GM12878 (cell line): Measurements from ENCODE around the gene SLC6A3. TPM values are rescaled to one million over a fixed set of nuclear protein-coding genes. Genes with fewer than 3 reads are reported as not detected.

ENCODE experiments used
- ATAC-seq: fragments of 200-7000 bp; cut with Tn5 transposase; 3 replicates; pipeline ENCODE4 v1.9.1; 2020; ENCODE audit warnings: mild to moderate bottlenecking, moderate library complexity
- BruUV-seq: library from RNA; stranded (reverse); fragments of 400-500 nt; replicated peaks from 2 replicates; lab custom pipeline; 2021; lab: Mats Ljungman, UMichigan
- CTCF ChIA-PET: fragments of 300-600 bp; sonication (Branson Sonifier 250); formaldehyde crosslinking; extraction: SDS; loops from one replicate; lab custom pipeline; 2021; ENCODE audit warnings: inconsistent platforms; lab: Yijun Ruan, JAX
- POLR2A ChIA-PET: fragments of 350-600 bp; formaldehyde crosslinking; extraction: SDS; loops from one replicate; lab custom pipeline; 2021; ENCODE audit warnings: inconsistent platforms; lab: Charles Lee
- RAD21 ChIA-PET: fragments of 300-600 bp; sonication (Branson Sonifier 250); formaldehyde crosslinking; loops from one replicate; lab custom pipeline; 2023; ENCODE audit warnings: antibody characterized with exemption; ENCODE audit not compliant: unreplicated experiment; lab: Charles Lee
- SMC1A ChIA-PET: fragments of 300-600 bp; sonication (Branson Sonifier 250); formaldehyde crosslinking; loops from one replicate; lab custom pipeline; 2023; ENCODE audit not compliant: unreplicated experiment, uncharacterized antibody; lab: Charles Lee
- DNase-seq: peaks from one replicate; pipeline ENCODE4 v3.0.0-alpha.2; 2011; ENCODE audit warnings: low read depth, low spot score
- FAIRE-seq: peaks from 3 replicates; lab custom pipeline; 2011; peaks lifted over from hg19 to GRCh38; lab: Jason Lieb, UNC
- H2AFZ ChIP-seq: 2 replicates; pipeline ENCODE4 v1.6.0; 2011; ENCODE audit warnings: low read depth, low read length, control low read depth; ENCODE audit not compliant: control insufficient read depth
- H3K27ac ChIP-seq: 2 replicates; pipeline ENCODE4 v1.5.1; 2011; ENCODE audit warnings: control low read depth; ENCODE audit not compliant: control insufficient read depth, insufficient read depth
- H3K27me3 ChIP-seq, 2 experiments: replicated peaks in 1 of 2; 2 replicates each; pipeline versions ENCODE4 v1.6.0 to v1.6.1; 2011; ENCODE audit warnings: low read length in 1 of 2; ENCODE audit not compliant: control insufficient read depth in 2 of 2, insufficient read depth in 2 of 2
- H3K36me3 ChIP-seq, 2 experiments: 2 replicates each; pipeline ENCODE4 v1.5.1; 2011; ENCODE audit warnings: low read length in 1 of 2; ENCODE audit not compliant: control insufficient read depth in 2 of 2, insufficient read depth in 2 of 2
- H3K4me1 ChIP-seq: 2 replicates; pipeline ENCODE4 v1.6.1; 2011; ENCODE audit warnings: mild to moderate bottlenecking, low read length, moderate library complexity, mixed read lengths; ENCODE audit not compliant: control insufficient read depth, insufficient read depth
- H3K4me2 ChIP-seq: 2 replicates; pipeline ENCODE4 v1.6.0; 2011; ENCODE audit warnings: control low read depth; ENCODE audit not compliant: control insufficient read depth, insufficient read depth
- H3K4me3 ChIP-seq: fragments of 200-600 bp; sonication (generic); 2 replicates; pipeline ENCODE4 v1.5.1; 2016
- H3K79me2 ChIP-seq: 2 replicates; pipeline ENCODE4 v1.6.0; 2011; ENCODE audit warnings: low read length; ENCODE audit not compliant: control insufficient read depth, insufficient read depth
- H3K9ac ChIP-seq: 2 replicates; pipeline ENCODE4 v1.8.0; 2011; ENCODE audit warnings: low read length, control low read depth, mixed read lengths; ENCODE audit not compliant: control insufficient read depth, insufficient read depth
- H3K9me3 ChIP-seq: replicated peaks from 3 replicates; pipeline ENCODE4 v1.5.1; 2011; ENCODE audit warnings: mild to moderate bottlenecking, low read length; ENCODE audit not compliant: control insufficient read depth, insufficient read depth
- H4K20me1 ChIP-seq: 2 replicates; pipeline ENCODE4 v1.6.0; 2011; ENCODE audit not compliant: control insufficient read depth, insufficient read depth
- CHD1 ChIP-seq: IDR thresholded peaks from 2 replicates; pipeline ENCODE4 v1.6.1; 2012; ENCODE audit warnings: low read depth, low read length, improper control_type of control experiment
- CREB1 ChIP-seq: IDR thresholded peaks from 2 replicates; pipeline ENCODE4 v1.6.1; 2012; ENCODE audit warnings: low read depth, mild to moderate bottlenecking, inconsistent platforms
- DPF2 ChIP-seq: fragments of 450-650 bp; IDR thresholded peaks from 2 replicates; pipeline ENCODE4 v1.6.1; 2017; ENCODE audit warnings: mild to moderate bottlenecking
- FOS ChIP-seq: IDR thresholded peaks from 3 replicates; pipeline ENCODE4 v1.6.1; 2011; ENCODE audit warnings: borderline replicate concordance; ENCODE audit not compliant: insufficient read length; ENCODE audit errors: extremely low read depth
- GATAD2B ChIP-seq: fragments of 450-650 bp; conservative IDR thresholded peaks from 2 replicates; pipeline ENCODE4 v1.6.1; 2017; ENCODE audit warnings: low read depth, mild to moderate bottlenecking, moderate library complexity
- IRF4 ChIP-seq: IDR thresholded peaks from 2 replicates; pipeline ENCODE4 v1.6.1; 2011; ENCODE audit warnings: low read depth, low read length
- JUND ChIP-seq: IDR thresholded peaks from 2 replicates; pipeline ENCODE4 v1.6.1; 2012; ENCODE audit warnings: low read depth, mild to moderate bottlenecking, low read length, improper control_type of control experiment, moderate library complexity
- MEF2A ChIP-seq: IDR thresholded peaks from 2 replicates; pipeline ENCODE4 v1.6.1; 2011; ENCODE audit warnings: low read depth, mild to moderate bottlenecking, low read length, moderate library complexity; ENCODE audit not compliant: insufficient read depth
- MTA2 ChIP-seq: fragments of 450-650 bp; IDR thresholded peaks from 2 replicates; pipeline ENCODE4 v1.6.1; 2016; ENCODE audit warnings: low read depth, mild to moderate bottlenecking, moderate library complexity
- NR2F1 ChIP-seq: fragments of 450-650 bp; conservative IDR thresholded peaks from 2 replicates; pipeline ENCODE4 v1.6.1; 2017; ENCODE audit warnings: mild to moderate bottlenecking
- PML ChIP-seq: IDR thresholded peaks from 2 replicates; pipeline ENCODE4 v1.6.1; 2012; ENCODE audit warnings: low read length, inconsistent platforms
- RB1 ChIP-seq: fragments of 450-650 bp; formaldehyde crosslinking; IDR thresholded peaks from 2 replicates; pipeline ENCODE4 v1.6.1; 2017; ENCODE audit warnings: mild to moderate bottlenecking, borderline replicate concordance
- SMAD1 ChIP-seq: fragments of 450-650 bp; IDR thresholded peaks from 2 replicates; pipeline ENCODE4 v1.6.1; 2018; ENCODE audit warnings: mild to moderate bottlenecking, low read depth; ENCODE audit not compliant: partially characterized antibody
- SMC3 ChIP-seq: IDR thresholded peaks from 2 replicates; pipeline ENCODE4 v1.6.1; 2011; ENCODE audit warnings: low read length, improper control_type of control experiment, borderline replicate concordance
- TCF3 ChIP-seq: IDR thresholded peaks from 2 replicates; pipeline ENCODE4 v1.6.1; 2012; ENCODE audit warnings: low read depth, mild to moderate bottlenecking, low read length, borderline replicate concordance; ENCODE audit not compliant: insufficient read depth
- USF1 ChIP-seq: IDR thresholded peaks from 2 replicates; pipeline ENCODE4 v1.6.1; 2011; ENCODE audit warnings: borderline replicate concordance, low read depth, mild to moderate bottlenecking, moderate library complexity, mixed read lengths, low read length; ENCODE audit not compliant: insufficient read depth; ENCODE audit errors: extremely low read length
- YY1 ChIP-seq: IDR thresholded peaks from 2 replicates; pipeline ENCODE4 v1.6.1; 2011; ENCODE audit warnings: low read depth, mild to moderate bottlenecking, low read length
- ZNF24 ChIP-seq: fragments of 450-650 bp; IDR thresholded peaks from 2 replicates; pipeline ENCODE4 v1.6.1; 2017; ENCODE audit warnings: antibody characterized with exemption, mild to moderate bottlenecking
- ZNF687 ChIP-seq: fragments of 450-650 bp; IDR thresholded peaks from 2 replicates; pipeline ENCODE4 v1.6.1; 2017; ENCODE audit warnings: mild to moderate bottlenecking, moderate library complexity
- WGBS: methylation state at CpG from one replicate; pipeline ENCODE4 v1.1.6; 2016; ENCODE audit warnings: low lambda C conversion rate; ENCODE audit not compliant: insufficient replicate concordance, insufficient coverage; ENCODE audit errors: missing lambda C conversion rate; 5-methylcytosine and 5-hydroxymethylcytosine counted together
- in situ Hi-C: fragments of 300-500 bp; cut with MboI; formaldehyde crosslinking; loops from 9 replicates; pipeline ENCODE4 v1.14.3; 2018; ENCODE audit warnings: mixed read lengths
- intact Hi-C: fragments of 100-400 bp; cut with micrococcal nuclease; formaldehyde crosslinking; loops from one replicate; pipeline ENCODE4 v1.14.2; 2022; ENCODE audit not compliant: unreplicated experiment
- polyA plus RNA-seq, 11 experiments: library from polyadenylated mRNA; depleted of rRNA in 4 of 11; unstranded in 6 of 11; stranded (reverse) in 5 of 11; fragments of >200 nt; fragmentation: Nextera tagmentation in 4 of 11; fragmentation: Illumina TruSeq in 1 of 11; extraction: Ambion mirVana in 4 of 11; extraction: Trizol in 1 of 11; gene quantifications; 1 replicate in 1 of 11; 2 replicates in 10 of 11; pipeline versions ENCODE4 v1.2.1 to v1.2.3, GENCODE V29; 2011 to 2016; ENCODE audit warnings: inconsistent platforms in 2 of 11, missing spikeins in 2 of 11, low read depth in 1 of 11
- total RNA-seq, 4 experiments: library from RNA; depleted of rRNA in 3 of 4; stranded (reverse); fragments of >200 nt in 3 of 4; fragmentation: Illumina TruSeq in 1 of 4; extraction: Trizol in 1 of 4; gene quantifications; 2 replicates each; pipeline versions ENCODE4 v1.2.1 to v1.2.3, GENCODE V29; 2013 to 2021

Gene SLC6A3
- total and polyA plus RNA-seq, 10 of the 15 experiments (the other 5 are each of a cell fraction or from before 2014, with no cell fraction given), result 0.01 TPM; not detected in 9

- FAIRE-seq (no peak), DNase-seq (peak; percentile 50), ATAC-seq (peak; percentile 79)
- Histone ChIP-seq H4K20me1 (peaks cover 2% of the 10 kb centered on the region; the same call in 1 of the 2 replicates), H3K4me1 (peaks cover 28% of the 10 kb centered on the region), H3K79me2 (peaks cover 19% of the 10 kb centered on the region), H3K36me3 (peaks cover 11% of the 10 kb centered on the region in 2 experiments; a peak in 3 of 4 replicates), H3K9ac (peak within 1 kb of the TSS; percentile 87), H3K27me3 (no peaks in the 10 kb centered on the region), H2AFZ (peak within 1 kb of the TSS; percentile 72), H3K27ac (peak within 1 kb of the TSS; percentile 68), H3K9me3 (no peaks in the 10 kb centered on the region), H3K4me2 (peak within 1 kb of the TSS; percentile 97), H3K4me3 (peak within 1 kb of the TSS; percentile 98)
- in situ Hi-C loops, result no loop called here
- CTCF ChIA-PET, result interaction anchor here (0.7 to 1.5 kb wide), 2 partner anchors 136 to 158 kb away, joined by 3 to 4 read pairs; no protein-coding TSS in a partner anchor
- WGBS, result 3% methylated on average over 77 of the region's 87 CpGs
- BruUV-seq, result TSS peak; percentile 91
- SMC1A ChIA-PET, result interaction anchor here (1.1 to 1.4 kb wide), 2 partner anchors 21 to 35 kb away, joined by 3 read pairs; no protein-coding TSS in a partner anchor
- intact Hi-C loops, result loop anchor here (5.0 to 10.0 kb wide), 3 partner anchors 150 to 297 kb away; no protein-coding TSS in a partner anchor
- RAD21 ChIA-PET, result interaction anchor here (1.2 to 1.4 kb wide), 3 partner anchors 50 to 421 kb away, joined by 4 to 6 read pairs (median 4); partner anchors contain the start of gene TERT
- POLR2A ChIA-PET, result interaction anchor here (0.8 to 2.5 kb wide), 2 partner anchors 16 to 30 kb away, joined by 5 to 11 read pairs; no protein-coding TSS in a partner anchor
- 0 out of 2 replicates have a peak, but pooled peaks have one; percentile 13 for TF ChIP-seq MEF2A
- TF ChIP-seq SMC3, result no peak
- TF ChIP-seq RB1, result peak; percentile 73
- no peak for TF ChIP-seq MTA2
- no peak for TF ChIP-seq USF1
- TF ChIP-seq IRF4, result no peak
- TF ChIP-seq GATAD2B, result peak; percentile 73; the same call in 1 of the 2 replicates
- no peak for TF ChIP-seq SMAD1
- TF ChIP-seq PML, result peak; percentile 31; the same call in 1 of the 2 replicates
- TF ChIP-seq DPF2, result 0 out of 2 replicates have a peak, but pooled peaks have one; percentile 45
- no peak for TF ChIP-seq CHD1
- peak; percentile 52; the same call in 1 of the 2 replicates for TF ChIP-seq ZNF687
- no peak for TF ChIP-seq FOS
- TF ChIP-seq TCF3, result peak; percentile 58; the same call in 1 of the 2 replicates
- TF ChIP-seq NR2F1, result peak; percentile 62; the same call in 1 of the 2 replicates
- peak; percentile 98 for TF ChIP-seq CREB1
- TF ChIP-seq JUND, result no peak
- TF ChIP-seq ZNF24, result no peak
- TF ChIP-seq YY1, result peak; percentile 35; the same call in 1 of the 2 replicates
Measured at GRCh38 chr5:1344975-1345838, 100.0 kb downstream of the SLC6A3 start, which contains the start of gene CLPTM1L. CLPTM1L (minus strand) TSS chr5:1345099; CDS start chr5:1344841, 258 bp downstream.
